Type B pancreatic cell (in vitro differentiated cells): Measurements from ENCODE around the gene PHACTR1. TPM values are rescaled to one million over a fixed set of nuclear protein-coding genes. Genes with fewer than 3 reads are reported as not detected.
"Not testable (repeated sequence)": the region's sequence is repeated elsewhere in the genome, so short reads cannot be mapped to it uniquely, and the experiment has no call there.

Source experiments
- DNase-seq: peaks from one replicate; pipeline ENCODE4 v3.0.0; 2021; ENCODE audit warnings: mixed read lengths; ENCODE audit not compliant: unreplicated experiment; ENCODE audit errors: extremely low spot score
- H3K27ac Mint-ChIP-seq: 2 replicates; pipeline ENCODE4 v1.8.0; 2021; ENCODE audit warnings: mild to moderate bottlenecking, mixed read lengths
- H3K27me3 Mint-ChIP-seq: 2 replicates; pipeline ENCODE4 v1.8.0; 2021; ENCODE audit warnings: mixed read lengths
- H3K36me3 Mint-ChIP-seq: 2 replicates; pipeline ENCODE4 v1.8.0; 2021; ENCODE audit warnings: mixed read lengths
- H3K4me1 Mint-ChIP-seq: one replicate; pipeline ENCODE4 v1.8.0; 2021; ENCODE audit warnings: mixed read lengths; ENCODE audit not compliant: unreplicated experiment
- H3K4me3 Mint-ChIP-seq: 2 replicates; pipeline ENCODE4 v1.8.0; 2021; ENCODE audit warnings: mild to moderate bottlenecking, mixed read lengths
- H3K9me3 Mint-ChIP-seq: 2 replicates; pipeline ENCODE4 v1.8.0; 2021; ENCODE audit warnings: mixed read lengths
- total RNA-seq: library from RNA; stranded (reverse); gene quantifications from 2 replicates; pipeline ENCODE4 v1.2.1, GENCODE V29; 2021; ENCODE audit warnings: low replicate concordance
- TF ChIP-seq, protein P1 (sequence below): fragments of 200-600 bp; sonication (generic); conservative IDR thresholded peaks from 2 replicates; pipeline ENCODE4 v1.5.0; 2021; ENCODE audit warnings: antibody characterized with exemption, mild to moderate bottlenecking

Gene PHACTR1
- total RNA-seq, 1 donor from 2014 or later, result 12.3 TPM

DNA sequence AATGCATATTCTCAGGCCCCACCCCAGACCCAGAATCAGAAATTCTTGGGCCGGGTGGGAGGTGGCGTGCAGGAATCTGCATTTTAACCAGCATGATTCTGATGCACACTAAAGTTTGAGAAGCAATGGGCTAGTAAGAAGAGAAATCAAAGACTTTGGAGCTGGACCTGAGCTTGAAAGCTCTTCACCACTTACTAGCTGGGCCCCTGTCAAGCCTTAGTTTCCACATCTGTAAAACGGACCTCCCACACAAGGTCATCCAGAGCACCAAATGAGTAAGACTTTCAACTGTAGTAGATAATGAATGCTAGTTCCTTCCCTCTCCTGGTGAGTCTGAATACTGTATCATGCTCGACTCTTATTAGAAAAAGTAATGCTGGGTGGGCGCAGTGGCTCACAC lies 524.8 kb downstream of the PHACTR1 start:
- H3K4me3 Mint-ChIP-seq, result no peak overlapping the region
- DNase-seq, result no peak
- no peaks in the 10 kb centered on the region for H3K27me3 Mint-ChIP-seq
- no peak overlapping the region for H3K27ac Mint-ChIP-seq
- TF ChIP-seq, protein P1, sequence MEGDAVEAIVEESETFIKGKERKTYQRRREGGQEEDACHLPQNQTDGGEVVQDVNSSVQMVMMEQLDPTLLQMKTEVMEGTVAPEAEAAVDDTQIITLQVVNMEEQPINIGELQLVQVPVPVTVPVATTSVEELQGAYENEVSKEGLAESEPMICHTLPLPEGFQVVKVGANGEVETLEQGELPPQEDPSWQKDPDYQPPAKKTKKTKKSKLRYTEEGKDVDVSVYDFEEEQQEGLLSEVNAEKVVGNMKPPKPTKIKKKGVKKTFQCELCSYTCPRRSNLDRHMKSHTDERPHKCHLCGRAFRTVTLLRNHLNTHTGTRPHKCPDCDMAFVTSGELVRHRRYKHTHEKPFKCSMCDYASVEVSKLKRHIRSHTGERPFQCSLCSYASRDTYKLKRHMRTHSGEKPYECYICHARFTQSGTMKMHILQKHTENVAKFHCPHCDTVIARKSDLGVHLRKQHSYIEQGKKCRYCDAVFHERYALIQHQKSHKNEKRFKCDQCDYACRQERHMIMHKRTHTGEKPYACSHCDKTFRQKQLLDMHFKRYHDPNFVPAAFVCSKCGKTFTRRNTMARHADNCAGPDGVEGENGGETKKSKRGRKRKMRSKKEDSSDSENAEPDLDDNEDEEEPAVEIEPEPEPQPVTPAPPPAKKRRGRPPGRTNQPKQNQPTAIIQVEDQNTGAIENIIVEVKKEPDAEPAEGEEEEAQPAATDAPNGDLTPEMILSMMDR, result no peak
- H3K9me3 Mint-ChIP-seq, result no peaks in the 10 kb centered on the region
- H3K36me3 Mint-ChIP-seq, result no peaks in the 10 kb centered on the region
- peaks cover 5% of the 10 kb centered on the region for H3K4me1 Mint-ChIP-seq

DNA sequence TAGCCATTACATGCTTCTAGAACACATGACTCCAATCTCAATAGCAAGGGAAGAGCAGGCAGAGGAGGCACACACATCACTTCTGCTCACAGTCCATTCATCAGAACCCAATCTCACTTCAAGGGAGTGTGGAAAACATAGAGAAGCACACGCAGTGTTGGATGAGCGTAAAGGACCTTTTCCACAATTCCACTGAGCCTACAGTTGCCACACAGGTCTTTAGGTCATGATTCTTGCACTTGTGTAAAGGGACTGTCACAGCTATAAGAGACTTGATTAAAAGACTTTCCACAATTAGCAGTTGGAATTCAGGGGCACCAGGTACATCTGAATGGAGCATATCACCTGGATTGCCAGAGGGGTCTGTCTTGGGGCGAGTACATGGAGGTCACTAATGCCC lies 525.6 kb downstream of the PHACTR1 start:
- no peak overlapping the region for H3K27ac Mint-ChIP-seq
- no peak overlapping the region for H3K4me3 Mint-ChIP-seq
- DNase-seq, result no peak
- TF ChIP-seq, protein P1, result no peak
- H3K9me3 Mint-ChIP-seq, result no peaks in the 10 kb centered on the region
- H3K36me3 Mint-ChIP-seq, result no peaks in the 10 kb centered on the region
- peaks cover 5% of the 10 kb centered on the region for H3K4me1 Mint-ChIP-seq
- no peaks in the 10 kb centered on the region for H3K27me3 Mint-ChIP-seq

DNA sequence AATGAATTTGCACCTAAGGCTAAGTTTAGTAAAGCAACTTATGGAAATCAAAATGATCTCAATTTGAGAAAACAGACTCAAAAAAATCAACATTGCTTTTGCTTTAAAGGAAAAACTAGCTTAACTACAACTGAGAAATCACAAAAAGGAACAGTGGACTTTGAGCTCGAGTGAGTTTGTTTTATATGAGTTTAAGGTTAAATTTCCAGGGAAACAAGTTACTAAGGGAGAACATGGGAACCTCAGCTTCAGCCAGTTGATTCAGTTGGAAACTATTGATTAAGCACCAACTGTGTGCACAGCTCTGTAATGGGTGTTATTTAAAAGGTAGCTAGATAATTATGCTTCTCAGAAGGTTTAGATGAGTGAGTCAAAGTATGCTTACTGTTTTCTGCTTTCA lies 526.0 kb downstream of the PHACTR1 start:
- no peak for DNase-seq
- H3K4me3 Mint-ChIP-seq, result no peak overlapping the region
- TF ChIP-seq, protein P1, result no peak
- H3K36me3 Mint-ChIP-seq, result no peaks in the 10 kb centered on the region
- no peaks in the 10 kb centered on the region for H3K9me3 Mint-ChIP-seq
- H3K4me1 Mint-ChIP-seq, result peaks cover 5% of the 10 kb centered on the region
- no peak overlapping the region for H3K27ac Mint-ChIP-seq
- no peaks in the 10 kb centered on the region for H3K27me3 Mint-ChIP-seq

DNA sequence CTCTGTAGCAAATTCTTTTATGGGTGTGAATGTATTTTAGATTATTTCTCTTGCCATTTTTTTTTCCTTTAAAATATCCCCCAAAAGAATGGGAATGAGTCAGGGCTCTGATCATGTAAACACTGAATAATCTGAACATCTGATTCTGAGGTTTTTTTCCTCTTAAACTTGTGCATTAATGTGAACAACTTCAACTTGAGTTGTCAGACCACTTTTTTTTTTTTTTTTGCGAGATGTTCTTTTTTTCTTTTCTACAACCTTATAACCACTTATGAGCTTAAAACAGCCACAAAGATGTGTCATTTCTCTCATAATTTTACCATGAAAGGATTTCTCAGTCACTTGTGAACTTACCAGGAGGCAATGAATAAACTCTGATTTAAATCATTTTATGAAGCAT lies 526.5 kb downstream of the PHACTR1 start:
- Mint-ChIP-seq H3K4me1 (peaks cover 9% of the 10 kb centered on the region), H3K27me3 (no peaks in the 10 kb centered on the region), H3K4me3 (no peak overlapping the region), H3K9me3 (no peaks in the 10 kb centered on the region), H3K36me3 (no peaks in the 10 kb centered on the region), H3K27ac (no peak overlapping the region)
- no peak for DNase-seq
- TF ChIP-seq, protein P1, result no peak

DNA sequence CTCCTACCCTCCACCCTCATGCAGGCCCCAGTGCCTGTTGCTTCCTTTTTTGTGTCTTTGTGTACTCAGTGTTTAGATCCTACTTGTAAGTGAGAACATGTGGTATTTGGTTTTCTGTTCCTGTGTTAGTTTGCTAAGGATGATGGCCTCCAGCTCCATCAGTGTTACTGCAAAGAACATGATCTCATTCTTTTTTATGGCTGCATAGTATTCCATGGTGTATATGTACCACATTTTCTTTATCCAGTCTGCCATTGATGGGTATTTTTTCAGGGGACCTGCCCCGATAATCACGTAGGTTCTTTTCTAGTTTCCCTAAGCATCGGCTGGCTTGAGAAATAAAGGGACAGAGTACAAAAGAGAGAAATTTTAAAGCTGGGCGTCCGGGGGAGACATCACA lies 527.2 kb downstream of the PHACTR1 start:
- not testable (repeated sequence) for H3K27ac Mint-ChIP-seq, H3K9me3 Mint-ChIP-seq, H3K4me3 Mint-ChIP-seq, DNase-seq, H3K36me3 Mint-ChIP-seq, H3K27me3 Mint-ChIP-seq
- peaks cover 16% of the 10 kb centered on the region for H3K4me1 Mint-ChIP-seq

DNA sequence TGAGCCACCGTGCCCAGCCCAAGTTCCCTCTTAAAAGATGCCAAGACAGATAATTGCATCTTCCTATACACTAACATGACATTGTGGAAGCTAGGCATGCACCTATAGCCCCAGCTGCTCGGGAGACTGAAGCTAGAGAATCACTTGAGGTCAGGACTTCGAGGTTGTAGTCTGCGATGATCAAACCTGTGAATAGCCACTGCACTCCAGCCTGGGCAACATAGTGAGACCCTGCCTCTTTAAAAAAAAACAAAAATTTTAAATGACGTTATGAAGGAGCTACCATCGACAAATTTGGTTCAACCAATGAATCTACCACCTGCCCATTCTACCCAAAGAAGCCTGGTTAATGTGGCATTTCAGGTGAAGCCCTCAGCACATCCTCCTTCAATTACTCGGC lies 531.1 kb downstream of the PHACTR1 start:
- Mint-ChIP-seq H3K4me1 (peaks cover 22% of the 10 kb centered on the region), H3K4me3 (no peak overlapping the region), H3K27ac (peak overlapping the region; percentile 54), H3K36me3 (no peaks in the 10 kb centered on the region), H3K27me3 (no peaks in the 10 kb centered on the region), H3K9me3 (no peaks in the 10 kb centered on the region)
- no peak for DNase-seq
- TF ChIP-seq, protein P1, result no peak
